Sigmoid colon (tissue), 3 donors: Measurements from ENCODE around the gene DPPA5.

ENCODE experiments used
- POLR2A ChIP-seq, 2 donors: fragments of 450-650 bp; IDR thresholded peaks; one replicate each; pipeline ENCODE4 v1.6.1; 2016; ENCODE audit warnings: antibody characterized with exemption in 2 of 2, mild to moderate bottlenecking in 2 of 2, moderate library complexity in 2 of 2
- TF ChIP-seq, protein P1 (sequence below), 4 experiments: fragments of 450-650 bp in 3 of 4; fragments of 200-600 bp in 1 of 4; IDR thresholded peaks; one replicate each; pipeline ENCODE4 v1.5.1; 2016 to 2019; ENCODE audit warnings: antibody characterized with exemption in 4 of 4, mild to moderate bottlenecking in 3 of 4, moderate library complexity in 2 of 4

DNA sequence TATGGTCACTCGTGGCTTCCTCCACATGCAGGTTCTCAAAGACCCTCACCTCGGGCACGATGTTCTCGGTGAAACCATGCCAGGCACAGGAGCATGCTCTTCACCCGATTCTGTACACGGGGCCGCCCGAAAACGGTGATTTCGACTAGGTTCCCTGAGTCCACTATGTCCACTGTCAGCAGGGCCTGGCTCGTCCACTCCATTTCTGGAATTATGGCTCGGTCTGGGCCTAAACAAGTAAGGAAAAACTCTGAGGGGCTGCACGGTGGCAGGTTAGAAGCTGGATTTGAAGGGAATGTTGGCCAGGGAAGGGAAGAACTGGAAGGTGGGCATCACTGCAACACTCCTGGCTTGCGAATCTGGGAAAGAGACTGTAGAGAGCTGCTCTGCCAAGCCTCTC lies 15.1 kb upstream of the DPPA5 start:
- TF ChIP-seq, protein P1, sequence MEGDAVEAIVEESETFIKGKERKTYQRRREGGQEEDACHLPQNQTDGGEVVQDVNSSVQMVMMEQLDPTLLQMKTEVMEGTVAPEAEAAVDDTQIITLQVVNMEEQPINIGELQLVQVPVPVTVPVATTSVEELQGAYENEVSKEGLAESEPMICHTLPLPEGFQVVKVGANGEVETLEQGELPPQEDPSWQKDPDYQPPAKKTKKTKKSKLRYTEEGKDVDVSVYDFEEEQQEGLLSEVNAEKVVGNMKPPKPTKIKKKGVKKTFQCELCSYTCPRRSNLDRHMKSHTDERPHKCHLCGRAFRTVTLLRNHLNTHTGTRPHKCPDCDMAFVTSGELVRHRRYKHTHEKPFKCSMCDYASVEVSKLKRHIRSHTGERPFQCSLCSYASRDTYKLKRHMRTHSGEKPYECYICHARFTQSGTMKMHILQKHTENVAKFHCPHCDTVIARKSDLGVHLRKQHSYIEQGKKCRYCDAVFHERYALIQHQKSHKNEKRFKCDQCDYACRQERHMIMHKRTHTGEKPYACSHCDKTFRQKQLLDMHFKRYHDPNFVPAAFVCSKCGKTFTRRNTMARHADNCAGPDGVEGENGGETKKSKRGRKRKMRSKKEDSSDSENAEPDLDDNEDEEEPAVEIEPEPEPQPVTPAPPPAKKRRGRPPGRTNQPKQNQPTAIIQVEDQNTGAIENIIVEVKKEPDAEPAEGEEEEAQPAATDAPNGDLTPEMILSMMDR (IDR thresholded peaks at IDR 0.05), result no peak
- no peak for TF ChIP-seq POLR2A (IDR thresholded peaks at IDR 0.05)
